ENCODE results near the gene FAM200A. TPM values are rescaled to one million over a fixed set of nuclear protein-coding genes. Genes with fewer than 3 reads are reported as not detected.
A peak's percentile ranks its signal among the peaks of the same experiment; 100 is the strongest.

FAM200A gene
- total RNA-seq, 1 experiment from 2014 or later: 8.4 TPM

GRCh38 chr7:99499721-99500636 lies 51.9 kb downstream of the FAM200A start, which contains the start of gene ZNF394:
TSS of gene ZNF394 (minus strand) at chr7:99500281. CDS start at chr7:99500093, 188 bp downstream.
- CTCF ChIA-PET: no interaction called here
- intact Hi-C loops (cut with micrococcal nuclease; ENCODE audit: unreplicated experiment): loop anchor here (1.0 kb wide), 1 partner anchor 52 kb away; the partner anchor contains the start of gene FAM200A
- TSS peak; percentile 85 for BruUV-seq (replicated peaks)
- Histone ChIP-seq H3K4me3 (ENCODE audit: low read depth, low read length, poor library complexity, severe bottlenecking) (peak within 1 kb of the TSS; percentile 98), H3K27ac (ENCODE audit: low read depth, low read length, poor library complexity, severe bottlenecking) (peak within 1 kb of the TSS; percentile 91), H3K36me3 (ENCODE audit: insufficient read depth, low read length, poor library complexity, severe bottlenecking) (no peaks in the 10 kb centered on the region), H3K9me3 (ENCODE audit: low read depth, low read length, poor library complexity, severe bottlenecking) (no peaks in the 10 kb centered on the region), H3K27me3 (replicated peaks; ENCODE audit: insufficient read depth, low read depth, low read length, poor library complexity) (no peaks in the 10 kb centered on the region), H3K4me1 (ENCODE audit: insufficient read depth, low read length, poor library complexity, severe bottlenecking) (peaks cover 5% of the 10 kb centered on the region)
- POLR2A ChIA-PET (ENCODE audit: low non-redundant PET): interaction anchor here (0.9 kb wide), 1 partner anchor 52 kb away, joined by 7 read pairs; no protein-coding TSS in a partner anchor
- DNase-seq (ENCODE audit: low spot score): peak; percentile 97
- TF ChIP-seq CTCF (conservative IDR thresholded peaks at IDR 0.05; ENCODE audit: low read depth, low read length) (no peak), EZH2 (IDR thresholded peaks at IDR 0.05; ENCODE audit: borderline replicate concordance, low read depth, low read length, poor library complexity, severe bottlenecking) (no peak)

GRCh38 chr7:99499371-99499720 lies 52.6 kb downstream of the FAM200A start:
- no peak for DNase-seq (ENCODE audit: low spot score)
- POLR2A ChIA-PET (ENCODE audit: low non-redundant PET): no interaction called here
- intact Hi-C loops (cut with micrococcal nuclease; ENCODE audit: unreplicated experiment): no loop called here
- TF ChIP-seq EZH2 (IDR thresholded peaks at IDR 0.05; ENCODE audit: borderline replicate concordance, low read depth, low read length, poor library complexity, severe bottlenecking) (no peak), CTCF (conservative IDR thresholded peaks at IDR 0.05; ENCODE audit: low read depth, low read length) (no peak)
- peak overlapping the region; percentile 98 for H3K4me3 ChIP-seq (ENCODE audit: low read depth, low read length, poor library complexity, severe bottlenecking)
- H3K4me1 ChIP-seq (ENCODE audit: insufficient read depth, low read length, poor library complexity, severe bottlenecking): peaks cover 5% of the 10 kb centered on the region
- no peaks in the 10 kb centered on the region for H3K27me3 ChIP-seq (replicated peaks; ENCODE audit: insufficient read depth, low read depth, low read length, poor library complexity)
- H3K27ac ChIP-seq (ENCODE audit: low read depth, low read length, poor library complexity, severe bottlenecking): peak overlapping the region; percentile 91
- no TSS peak for BruUV-seq (replicated peaks)
- CTCF ChIA-PET: no interaction called here
- H3K36me3 ChIP-seq (ENCODE audit: insufficient read depth, low read length, poor library complexity, severe bottlenecking): peaks cover 2% of the 10 kb centered on the region
- peaks cover 4% of the 10 kb centered on the region for H3K9me3 ChIP-seq (ENCODE audit: low read depth, low read length, poor library complexity, severe bottlenecking)

GRCh38 chr7:99498546-99498944 lies 53.4 kb downstream of the FAM200A start:
- intact Hi-C loops (cut with micrococcal nuclease; ENCODE audit: unreplicated experiment): no loop called here
- no peak for DNase-seq (ENCODE audit: low spot score)
- Histone ChIP-seq H3K4me1 (ENCODE audit: insufficient read depth, low read length, poor library complexity, severe bottlenecking) (peaks cover 5% of the 10 kb centered on the region), H3K9me3 (ENCODE audit: low read depth, low read length, poor library complexity, severe bottlenecking) (peaks cover 12% of the 10 kb centered on the region), H3K4me3 (ENCODE audit: low read depth, low read length, poor library complexity, severe bottlenecking) (peak overlapping the region; percentile 98), H3K36me3 (ENCODE audit: insufficient read depth, low read length, poor library complexity, severe bottlenecking) (peaks cover 10% of the 10 kb centered on the region), H3K27ac (ENCODE audit: low read depth, low read length, poor library complexity, severe bottlenecking) (no peak overlapping the region), H3K27me3 (replicated peaks; ENCODE audit: insufficient read depth, low read depth, low read length, poor library complexity) (no peaks in the 10 kb centered on the region)
- no TSS peak for BruUV-seq (replicated peaks)
- no peak for TF ChIP-seq CTCF (conservative IDR thresholded peaks at IDR 0.05; ENCODE audit: low read depth, low read length)
- ChIA-PET POLR2A (ENCODE audit: low non-redundant PET) (no interaction called here), CTCF (no interaction called here)

Measured in A673 (cell line).